Fibroblast of peridontal ligament (primary cell): ENCODE data around the gene FOXC1.
A peak's percentile ranks its signal among the peaks of the same experiment; 100 is the strongest.

Experiments
- DNase-seq: peaks from one replicate; pipeline ENCODE4 v3.0.0-alpha.2; 2010; ENCODE audit errors: extremely low read depth

FOXC1 gene

GRCh38 chr6:1584996-1585668 lies 24.6 kb upstream of the FOXC1 start:
- no peak for DNase-seq

- DNase-seq, result no peak
These were observed 24.1 kb upstream of the FOXC1 start for GRCh38 chr6:1585669-1586049.

GRCh38 chr6:1586256-1586655 lies 23.5 kb upstream of the FOXC1 start:
- no peak for DNase-seq

GRCh38 chr6:1586861-1587450 lies 22.8 kb upstream of the FOXC1 start:
- DNase-seq, result no peak

GRCh38 chr6:1587546-1587945 lies 22.2 kb upstream of the FOXC1 start:
- DNase-seq, result no peak

- DNase-seq, result no peak
These were observed 21.7 kb upstream of the FOXC1 start for GRCh38 chr6:1587977-1588376.

- no peak for DNase-seq
These were observed 20.5 kb upstream of the FOXC1 start for GRCh38 chr6:1589208-1589607.

- no peak for DNase-seq
These were observed 19.1 kb upstream of the FOXC1 start for GRCh38 chr6:1590580-1590979.

- no peak for DNase-seq
These were observed 18.5 kb upstream of the FOXC1 start for GRCh38 chr6:1591243-1591642.

GRCh38 chr6:1591926-1592325 lies 17.8 kb upstream of the FOXC1 start:
- no peak for DNase-seq

GRCh38 chr6:1592852-1593251 lies 16.9 kb upstream of the FOXC1 start:
- no peak for DNase-seq

GRCh38 chr6:1593286-1593957 lies 16.3 kb upstream of the FOXC1 start:
- DNase-seq, result no peak

GRCh38 chr6:1593958-1594314 lies 15.8 kb upstream of the FOXC1 start:
- DNase-seq, result no peak

GRCh38 chr6:1594445-1595200 lies 15.1 kb upstream of the FOXC1 start:
- DNase-seq, result no peak

GRCh38 chr6:1595271-1596087 lies 14.2 kb upstream of the FOXC1 start:
- no peak for DNase-seq

GRCh38 chr6:1596088-1596852 lies 13.4 kb upstream of the FOXC1 start:
- peak; percentile 52 for DNase-seq

- DNase-seq, result no peak
These were observed 12.5 kb upstream of the FOXC1 start for GRCh38 chr6:1597121-1597744.

- peak; percentile 83 for DNase-seq
These were observed 11.8 kb upstream of the FOXC1 start for GRCh38 chr6:1597924-1598323.

GRCh38 chr6:1598433-1598832 lies 11.3 kb upstream of the FOXC1 start:
- no peak for DNase-seq

GRCh38 chr6:1598886-1599285 lies 10.8 kb upstream of the FOXC1 start:
- DNase-seq, result no peak

- no peak for DNase-seq
These were observed 10.2 kb upstream of the FOXC1 start for GRCh38 chr6:1599469-1599868.
